Spleen (tissue), 7 donors: Measurements from ENCODE around the gene PVALEF.

Experiments
- POLR2A ChIP-seq, 3 donors: fragments of 450-650 bp; IDR thresholded peaks; one replicate each; pipeline ENCODE4 v1.5.1; 2017; ENCODE audit warnings: antibody characterized with exemption in 3 of 3, mild to moderate bottlenecking in 1 of 3
- POLR2AphosphoS5 ChIP-seq, 3 donors: sonication (generic); formaldehyde crosslinking; IDR thresholded peaks; one replicate each; pipeline ENCODE4 v1.5.1; 2017; ENCODE audit warnings: antibody characterized with exemption in 3 of 3
- TF ChIP-seq, protein P1 (sequence below), 11 experiments: fragments of 200-600 bp in 7 of 11; fragments of 450-650 bp in 4 of 11; sonication (generic) in 4 of 11; IDR thresholded peaks in 8 of 11; conservative IDR thresholded peaks in 3 of 11; 1 replicate in 7 of 11; 2 replicates in 4 of 11; pipeline versions ENCODE4 v1.4.0 to v1.8.0; 2016 to 2021; ENCODE audit warnings: antibody characterized with exemption in 11 of 11, inconsistent platforms in 4 of 11, mild to moderate bottlenecking in 1 of 11
- donor health status: DM: no; HTN: no; CAD: no; lungs with moderate emphysema.
- donor health status: DM: no; HTN: no; CAD: no.
- donor health status: DM: no; HTN: no; CAD: no.

DNA sequence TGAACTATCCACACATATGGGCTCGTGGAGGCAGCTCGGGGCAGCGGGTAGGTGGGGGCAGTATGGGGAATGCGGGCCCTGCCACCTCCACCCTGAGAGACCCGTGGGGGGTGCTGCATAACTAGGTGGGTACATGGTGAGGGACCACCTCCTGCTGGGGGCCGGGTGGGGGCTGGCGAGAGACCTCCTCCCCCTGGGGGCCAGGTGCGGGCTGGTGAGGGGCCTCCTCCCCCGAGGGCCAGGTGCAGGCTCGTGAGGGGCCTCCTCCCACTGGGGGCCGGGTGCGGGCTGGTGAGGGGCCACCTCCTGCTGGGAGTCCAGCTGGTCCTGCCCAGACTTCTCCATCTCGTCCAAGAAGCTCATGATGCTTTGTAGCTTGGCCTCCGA lies 32.1 kb downstream of the PVALEF start:
- TF ChIP-seq, protein P1, sequence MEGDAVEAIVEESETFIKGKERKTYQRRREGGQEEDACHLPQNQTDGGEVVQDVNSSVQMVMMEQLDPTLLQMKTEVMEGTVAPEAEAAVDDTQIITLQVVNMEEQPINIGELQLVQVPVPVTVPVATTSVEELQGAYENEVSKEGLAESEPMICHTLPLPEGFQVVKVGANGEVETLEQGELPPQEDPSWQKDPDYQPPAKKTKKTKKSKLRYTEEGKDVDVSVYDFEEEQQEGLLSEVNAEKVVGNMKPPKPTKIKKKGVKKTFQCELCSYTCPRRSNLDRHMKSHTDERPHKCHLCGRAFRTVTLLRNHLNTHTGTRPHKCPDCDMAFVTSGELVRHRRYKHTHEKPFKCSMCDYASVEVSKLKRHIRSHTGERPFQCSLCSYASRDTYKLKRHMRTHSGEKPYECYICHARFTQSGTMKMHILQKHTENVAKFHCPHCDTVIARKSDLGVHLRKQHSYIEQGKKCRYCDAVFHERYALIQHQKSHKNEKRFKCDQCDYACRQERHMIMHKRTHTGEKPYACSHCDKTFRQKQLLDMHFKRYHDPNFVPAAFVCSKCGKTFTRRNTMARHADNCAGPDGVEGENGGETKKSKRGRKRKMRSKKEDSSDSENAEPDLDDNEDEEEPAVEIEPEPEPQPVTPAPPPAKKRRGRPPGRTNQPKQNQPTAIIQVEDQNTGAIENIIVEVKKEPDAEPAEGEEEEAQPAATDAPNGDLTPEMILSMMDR (IDR thresholded peaks at IDR 0.05 in 8 of 11, conservative IDR thresholded peaks at IDR 0.05 in 3 of 11): no peak
- TF ChIP-seq POLR2A (IDR thresholded peaks at IDR 0.05) (no peak), POLR2AphosphoS5 (IDR thresholded peaks at IDR 0.05) (no peak)
